Putamen (tissue), 1 donor: ENCODE data around the gene RNF123.
A peak's percentile ranks its signal among the peaks of the same experiment; 100 is the strongest.
"Not testable (repeated sequence)": the region's sequence is repeated elsewhere in the genome, so short reads cannot be mapped to it uniquely, and the experiment has no call there.

Experiments used
- DNase-seq: peaks from one replicate; pipeline ENCODE4 v3.0.0-alpha.2; 2016; ENCODE audit warnings: low spot score

The RNF123 gene

GRCh38 chr3:49720855-49721595 lies 31.7 kb downstream of the RNF123 start:
- DNase-seq = no peak

DNA sequence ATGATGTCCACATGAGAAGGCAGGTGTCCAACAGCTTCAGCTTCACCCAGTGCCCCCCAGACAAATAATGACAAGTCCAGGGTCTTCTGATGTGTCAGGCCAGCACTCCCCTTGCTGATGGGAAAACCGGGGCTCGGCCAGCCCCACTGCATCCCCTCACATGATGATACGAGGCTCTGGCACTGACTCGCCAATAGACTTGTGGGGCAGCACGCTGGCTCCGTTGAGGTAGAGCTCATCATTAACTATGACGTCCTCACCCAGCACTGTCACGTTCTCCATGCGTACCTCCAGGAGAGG lies 32.2 kb downstream of the RNF123 start:
- no peak for DNase-seq

DNA sequence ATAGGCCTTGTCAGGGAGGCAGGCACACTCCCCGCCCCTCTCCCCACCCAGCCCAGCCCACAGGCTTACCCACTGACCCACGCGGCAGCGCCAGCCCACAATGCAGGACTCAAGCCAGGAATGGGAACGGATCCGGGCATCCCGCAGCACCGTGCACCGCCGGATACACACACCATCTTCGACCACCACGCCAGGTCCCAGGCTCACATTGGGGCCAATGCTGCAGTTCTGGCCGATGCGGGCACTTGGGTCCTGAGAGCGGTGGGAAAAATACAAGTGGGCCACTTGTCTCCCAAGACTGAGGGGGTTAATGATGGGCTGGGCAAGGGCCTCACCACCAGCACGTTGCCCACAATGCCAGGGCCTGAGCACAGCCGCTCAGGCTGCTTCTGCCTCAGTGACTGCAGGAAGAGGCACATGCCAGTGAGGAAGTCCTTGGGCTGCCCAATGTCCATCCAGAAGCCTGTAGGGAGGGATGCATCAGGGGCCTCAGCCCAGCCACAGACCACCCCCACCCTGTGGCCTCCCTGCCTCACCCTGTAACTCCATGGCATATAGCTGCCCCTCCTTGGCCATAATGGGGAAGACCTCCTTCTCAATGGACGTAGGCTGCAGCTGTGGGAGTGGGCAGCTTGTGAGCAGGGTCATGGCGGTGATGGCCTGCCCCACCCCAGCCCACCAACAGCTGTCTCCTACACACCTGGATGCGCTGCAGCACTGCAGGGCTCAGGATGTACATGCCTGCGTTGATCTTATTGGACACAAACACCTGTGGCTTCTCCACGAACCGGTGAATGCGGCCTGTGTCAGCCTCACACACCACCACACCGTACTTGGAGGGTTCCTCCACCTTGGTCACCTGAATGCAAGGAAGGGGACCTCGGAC lies 32.8 kb downstream of the RNF123 start:
- no peak for DNase-seq

- no peak for DNase-seq
Observed at GRCh38 chr3:49722896-49723295, 33.5 kb downstream of the RNF123 start.

- DNase-seq = peak; percentile 41
Observed at GRCh38 chr3:49723296-49723627, 33.9 kb downstream of the RNF123 start.

- peak; percentile 95 for DNase-seq
Observed at GRCh38 chr3:49723628-49724551, 34.5 kb downstream of the RNF123 start, which contains the start of gene GMPPB. TSS of gene GMPPB (minus strand) at chr3:49723951. CDS start at chr3:49723726, 225 bp downstream.

DNA sequence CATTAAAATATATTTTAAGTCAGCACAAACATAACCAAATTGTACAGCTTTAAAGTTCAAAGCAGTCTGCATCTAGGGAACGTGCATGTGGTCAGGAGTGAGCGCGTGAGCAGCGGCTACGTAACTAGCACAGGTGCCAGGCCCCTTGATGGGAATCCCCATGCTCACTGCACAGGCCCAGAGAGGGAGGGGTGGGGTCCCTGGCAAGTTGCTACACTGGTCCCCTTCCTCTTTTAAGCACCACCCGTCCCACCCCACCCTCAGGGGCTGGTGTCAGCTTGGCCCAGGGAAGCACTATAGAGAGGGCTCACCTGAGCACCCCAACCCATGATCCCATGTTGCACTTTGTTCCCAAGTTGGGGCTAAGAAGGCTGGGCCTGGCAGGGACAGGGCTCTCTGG lies 35.2 kb downstream of the RNF123 start:
- no peak for DNase-seq

- no peak for DNase-seq
Observed at GRCh38 chr3:49725906-49726681, 36.7 kb downstream of the RNF123 start.

DNA sequence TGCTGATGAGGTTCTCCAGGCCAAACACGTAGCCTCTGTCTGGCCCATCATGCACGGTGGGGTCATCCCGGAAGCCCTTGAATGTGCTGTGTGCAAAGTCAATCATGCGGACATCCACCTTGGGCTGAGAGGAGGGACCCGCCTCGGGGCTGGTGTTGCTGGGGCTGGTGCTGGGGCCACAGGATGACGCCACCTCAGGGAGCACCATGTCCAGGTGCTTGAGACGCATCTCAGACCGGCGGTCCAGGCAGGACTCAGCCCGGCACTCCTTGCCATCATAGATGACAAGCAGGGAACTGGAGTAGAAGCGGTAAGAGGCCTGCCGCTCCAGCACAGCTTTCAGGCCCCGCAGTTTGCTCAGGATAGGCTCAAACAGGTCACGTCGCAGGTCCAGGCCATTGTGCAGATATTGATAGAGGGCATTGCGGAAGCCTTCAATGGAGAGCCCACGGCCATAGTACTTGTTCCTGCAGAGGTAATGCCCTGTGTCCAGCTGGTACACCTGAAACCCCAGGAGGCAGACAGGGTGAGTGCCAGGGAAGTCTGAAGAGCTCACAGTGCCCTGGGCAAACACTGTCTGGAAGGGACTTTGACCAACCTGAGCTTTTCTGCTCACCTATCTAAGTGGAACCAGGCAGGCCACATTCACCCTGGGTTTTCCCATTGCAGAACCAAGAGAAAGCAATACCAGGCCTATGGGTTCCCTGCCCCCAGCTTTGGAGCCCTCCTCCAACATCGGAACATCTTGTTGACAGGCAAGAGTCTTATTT lies 38.0 kb downstream of the RNF123 start:
- no peak for DNase-seq

GRCh38 chr3:49727924-49728361 lies 38.6 kb downstream of the RNF123 start:
- no peak for DNase-seq

DNA sequence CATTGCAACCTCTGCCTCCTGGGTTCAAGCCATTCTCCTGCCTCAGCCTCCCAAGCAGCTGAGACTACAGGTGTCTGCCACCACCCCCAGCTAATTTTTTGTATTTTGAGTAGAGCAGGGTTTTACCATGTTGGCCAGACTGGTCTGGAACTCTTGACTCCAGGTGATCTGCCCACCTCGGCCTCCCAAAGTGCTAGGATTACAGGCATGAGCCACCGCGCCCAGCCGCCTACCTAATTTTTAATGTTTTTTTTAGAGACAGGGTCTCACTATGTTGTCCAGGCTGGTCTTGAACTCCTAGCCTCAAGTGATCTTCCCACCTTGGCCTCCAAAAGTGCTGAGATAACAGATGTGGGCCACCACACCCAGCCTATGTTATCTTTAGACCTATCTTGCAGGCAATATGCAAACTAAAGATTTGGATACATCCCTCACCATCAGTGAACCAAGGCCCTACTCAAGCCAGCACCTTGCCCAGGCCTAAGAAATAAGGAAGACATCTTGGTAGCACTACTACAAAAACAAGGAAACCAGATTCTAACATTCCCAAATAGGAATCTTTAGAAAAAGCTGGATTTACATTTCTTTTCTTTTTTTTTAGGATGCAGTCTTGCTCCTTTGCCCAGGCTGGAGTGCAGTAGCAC lies 40.7 kb downstream of the RNF123 start:
- DNase-seq = no peak

GRCh38 chr3:49732597-49732996 lies 43.2 kb downstream of the RNF123 start:
- DNase-seq = no peak

- DNase-seq = no peak
Observed at GRCh38 chr3:49733551-49733950, 44.2 kb downstream of the RNF123 start.

- DNase-seq = no peak
Observed at GRCh38 chr3:49734752-49735151, 45.4 kb downstream of the RNF123 start.

GRCh38 chr3:49738067-49738713 lies 48.8 kb downstream of the RNF123 start:
- no peak for DNase-seq

DNA sequence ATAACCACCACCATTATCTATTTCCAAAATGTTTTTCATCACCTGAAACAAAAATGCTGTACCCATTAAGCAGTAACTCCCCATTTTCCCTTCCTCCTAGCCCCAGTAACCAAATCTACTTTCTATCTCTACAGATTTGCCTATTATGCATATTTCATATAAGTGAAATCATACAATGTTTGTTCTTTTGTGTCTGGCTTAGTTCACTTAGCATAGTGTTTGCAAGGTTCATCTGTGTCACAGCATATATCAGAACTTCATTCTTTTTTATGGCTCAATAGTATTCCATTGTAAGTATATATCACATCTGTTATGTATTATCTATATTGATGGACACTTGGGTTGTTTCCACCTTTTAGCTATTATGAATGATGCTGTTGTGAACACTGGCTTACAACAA lies 51.1 kb downstream of the RNF123 start:
- no peak for DNase-seq

GRCh38 chr3:49745986-49746385 lies 56.6 kb downstream of the RNF123 start:
- no peak for DNase-seq

- DNase-seq = no peak
Observed at GRCh38 chr3:49747792-49748480, 58.6 kb downstream of the RNF123 start.

DNA sequence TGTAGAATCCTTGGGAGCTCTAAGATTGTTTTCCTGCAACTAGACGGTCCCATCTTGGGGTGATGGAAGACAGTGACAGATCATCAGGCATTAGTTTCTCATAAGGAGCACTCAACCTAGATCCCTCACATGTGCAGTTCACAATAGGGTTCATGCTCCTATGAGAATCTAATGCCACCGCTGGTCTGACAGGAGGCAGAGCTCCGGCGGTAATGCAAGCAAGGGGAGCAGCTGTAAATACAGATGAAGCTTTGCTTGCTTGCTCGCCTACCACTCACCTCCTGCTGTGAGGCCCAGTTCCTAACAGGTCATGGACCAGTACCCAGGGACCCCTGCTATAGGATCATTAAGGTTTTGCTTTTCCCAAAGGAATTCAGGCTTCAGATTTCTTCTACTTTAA lies 59.5 kb downstream of the RNF123 start:
- not testable (repeated sequence) for DNase-seq
